ENCODE data around the gene GPC3. TPM values are rescaled to one million over a fixed set of nuclear protein-coding genes. Genes with fewer than 3 reads are reported as not detected.

Gene GPC3
- total RNA-seq, 1 experiment from 2014 or later, result not detected

DNA sequence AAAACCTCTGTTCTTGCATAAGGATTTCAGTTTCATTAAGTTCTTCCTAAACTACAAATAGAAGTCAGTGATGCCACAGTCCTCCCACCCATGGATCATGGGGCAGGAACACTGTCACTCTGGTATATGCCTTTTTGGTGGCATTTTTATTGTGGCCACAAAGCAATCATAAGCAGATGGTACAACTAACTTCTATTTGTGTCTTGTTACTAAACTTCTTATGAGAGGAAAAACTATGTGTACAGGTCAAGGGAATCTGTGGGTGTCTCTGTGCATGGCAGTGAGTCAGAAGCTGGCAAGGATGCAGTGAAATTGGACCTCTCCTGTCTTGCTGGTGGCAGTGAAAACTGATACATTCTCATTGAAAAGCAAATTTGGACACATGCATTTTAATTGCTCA lies 325.1 kb downstream of the GPC3 start:
- peak overlapping the region; percentile 58 for H3K27ac ChIP-seq
- H3K4me3 ChIP-seq, result no peak overlapping the region
- POLR2A ChIA-PET (ENCODE audit: unreplicated experiment), result interaction anchor here (0.5 kb wide), 1 partner anchor 303 kb away, joined by 3 read pairs; no protein-coding TSS in a partner anchor
- CTCF ChIA-PET, result no interaction called here
- no peak for TF ChIP-seq CTCF (conservative IDR thresholded peaks at IDR 0.05)
- TF ChIP-seq EZH2 (IDR thresholded peaks at IDR 0.05; ENCODE audit: low read depth), result no peak
- H4K20me1 ChIP-seq (ENCODE audit: insufficient read depth), result no peaks in the 10 kb centered on the region
- DNase-seq, result peak; percentile 29 to 80
- BruUV-seq (replicated peaks), result no TSS peak
- peaks cover 32% of the 10 kb centered on the region for H3K4me1 ChIP-seq (replicated peaks; ENCODE audit: insufficient read depth)
- H3K9me3 ChIP-seq (ENCODE audit: insufficient read depth, low read depth), result no peaks in the 10 kb centered on the region
- no peaks in the 10 kb centered on the region for H3K36me3 ChIP-seq (ENCODE audit: low read depth)
- no peaks in the 10 kb centered on the region for H3K79me2 ChIP-seq (ENCODE audit: low read depth)
- no peaks in the 10 kb centered on the region for H3K27me3 ChIP-seq (ENCODE audit: insufficient read depth, low read depth)
- no peaks in the 10 kb centered on the region for H3K9me2 ChIP-seq (ENCODE audit: insufficient read depth)
- intact Hi-C loops (cut with micrococcal nuclease; ENCODE audit: unreplicated experiment), result loop anchor here (10.0 kb wide), 2 partner anchors 245 to 1445 kb away; partner anchors contain the start of genes GPC4 and RAP2C
- H2AFZ ChIP-seq, result no peak overlapping the region
- H3K4me2 ChIP-seq, result peak overlapping the region; percentile 51
- no peaks in the 10 kb centered on the region for H3F3A ChIP-seq (ENCODE audit: insufficient read depth, low read depth)

- Histone ChIP-seq H3K79me2 (ENCODE audit: low read depth) (no peaks in the 10 kb centered on the region), H3K27ac (no peak overlapping the region), H2AFZ (no peak overlapping the region), H3K9me3 (ENCODE audit: insufficient read depth, low read depth) (no peaks in the 10 kb centered on the region), H3K4me1 (replicated peaks; ENCODE audit: insufficient read depth) (peaks cover 37% of the 10 kb centered on the region), H4K20me1 (ENCODE audit: insufficient read depth) (no peaks in the 10 kb centered on the region), H3K4me2 (peak overlapping the region; percentile 24; the same call in 1 of the 2 replicates), H3K4me3 (no peak overlapping the region), H3F3A (ENCODE audit: insufficient read depth, low read depth) (no peaks in the 10 kb centered on the region), H3K9me2 (ENCODE audit: insufficient read depth) (no peaks in the 10 kb centered on the region), H3K27me3 (ENCODE audit: insufficient read depth, low read depth) (no peaks in the 10 kb centered on the region), H3K36me3 (ENCODE audit: low read depth) (no peaks in the 10 kb centered on the region)
- ChIA-PET CTCF (no interaction called here), POLR2A (ENCODE audit: unreplicated experiment) (no interaction called here)
- intact Hi-C loops (cut with micrococcal nuclease; ENCODE audit: unreplicated experiment), result no loop called here
- peak in 1 of 2 experiments; percentile 59 for DNase-seq
- TF ChIP-seq CTCF (conservative IDR thresholded peaks at IDR 0.05), result no peak
- TF ChIP-seq EZH2 (IDR thresholded peaks at IDR 0.05; ENCODE audit: low read depth), result no peak
- no TSS peak for BruUV-seq (replicated peaks)
Observed at GRCh38 chrX:133658293-133658911, 327.0 kb downstream of the GPC3 start.

- CTCF ChIA-PET, result no interaction called here
- POLR2A ChIA-PET (ENCODE audit: unreplicated experiment), result no interaction called here
Observed at GRCh38 chrX:133655275-133656265, 329.8 kb downstream of the GPC3 start.

More at GRCh38 chrX:133655275-133656265, 329.8 kb downstream of the GPC3 start:
- Histone ChIP-seq H2AFZ (no peak overlapping the region), H3K9me2 (ENCODE audit: insufficient read depth) (no peaks in the 10 kb centered on the region), H3K4me1 (replicated peaks; ENCODE audit: insufficient read depth) (peaks cover 38% of the 10 kb centered on the region), H3K9me3 (ENCODE audit: insufficient read depth, low read depth) (no peaks in the 10 kb centered on the region), H3K27me3 (ENCODE audit: insufficient read depth, low read depth) (no peaks in the 10 kb centered on the region), H3K27ac (no peak overlapping the region), H3F3A (ENCODE audit: insufficient read depth, low read depth) (no peaks in the 10 kb centered on the region), H3K79me2 (ENCODE audit: low read depth) (no peaks in the 10 kb centered on the region), H4K20me1 (ENCODE audit: insufficient read depth) (no peaks in the 10 kb centered on the region), H3K4me2 (no peak overlapping the region), H3K4me3 (no peak overlapping the region), H3K36me3 (ENCODE audit: low read depth) (no peaks in the 10 kb centered on the region)
- TF ChIP-seq CTCF (conservative IDR thresholded peaks at IDR 0.05) (no peak), EZH2 (IDR thresholded peaks at IDR 0.05; ENCODE audit: low read depth) (no peak)
- no TSS peak for BruUV-seq (replicated peaks)
- DNase-seq, result no peak
- intact Hi-C loops (cut with micrococcal nuclease; ENCODE audit: unreplicated experiment), result no loop called here
